Nephron (organoid): ENCODE measurements around the gene PDCD4.

Experiments
- H3K27ac Mint-ChIP-seq, 3 experiments: 2 replicates each; pipeline ENCODE4 v1.8.0; 2020; ENCODE audit warnings: mixed read lengths in 3 of 3, mild to moderate bottlenecking in 2 of 3, moderate library complexity in 1 of 3
- H3K27me3 Mint-ChIP-seq: 2 replicates; pipeline ENCODE4 v1.8.0; 2021; ENCODE audit warnings: low read depth, mild to moderate bottlenecking, moderate library complexity, mixed read lengths
- H3K36me3 Mint-ChIP-seq: 2 replicates; pipeline ENCODE4 v1.8.0; 2020; ENCODE audit warnings: low read depth, mixed read lengths
- H3K4me1 Mint-ChIP-seq: 2 replicates; pipeline ENCODE4 v1.8.0; 2020; ENCODE audit warnings: mixed read lengths
- H3K4me3 Mint-ChIP-seq, 3 experiments: 2 replicates each; pipeline ENCODE4 v1.8.0; 2020; ENCODE audit warnings: mild to moderate bottlenecking in 3 of 3, mixed read lengths in 3 of 3, moderate library complexity in 2 of 3
- H3K9me3 Mint-ChIP-seq: 2 replicates; pipeline ENCODE4 v1.8.0; 2020; ENCODE audit warnings: mixed read lengths
- CTCF ChIP-seq, 3 experiments: fragments of 200-600 bp; sonication (generic); IDR thresholded peaks; one replicate each; pipeline ENCODE4 v1.5.0; 2021; ENCODE audit warnings: antibody characterized with exemption in 3 of 3; ENCODE audit not compliant: unreplicated experiment in 3 of 3

Gene PDCD4

DNA sequence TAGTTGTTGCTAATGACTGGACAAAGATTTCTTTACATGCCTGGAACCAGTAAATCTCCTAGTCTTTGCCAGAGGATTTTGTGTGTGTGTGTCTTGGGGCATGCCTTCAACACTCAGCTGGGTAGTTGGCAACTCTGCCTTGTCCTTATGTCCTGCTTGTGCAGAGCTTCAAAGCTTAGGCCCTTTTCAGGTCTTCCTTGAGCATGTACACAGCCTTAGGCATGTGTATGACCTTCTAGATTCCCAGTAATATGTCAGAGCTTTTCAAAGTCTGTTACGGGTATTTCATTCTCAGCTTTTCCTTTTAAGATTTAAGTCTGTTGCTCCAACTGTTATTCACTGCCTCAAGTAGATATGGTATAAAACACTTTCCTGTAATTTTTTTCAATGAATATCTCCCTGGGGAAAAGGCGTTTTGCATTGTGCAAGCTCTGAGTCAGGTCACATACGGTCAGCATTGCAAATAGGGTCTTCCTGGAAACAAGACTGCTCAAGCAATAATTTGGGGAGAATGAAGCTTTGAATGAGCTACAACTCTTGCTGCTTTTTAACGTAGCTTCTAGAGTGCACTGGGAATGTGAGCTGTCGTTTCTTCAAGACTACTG is 73.2 kb downstream of the PDCD4 start:
- Mint-ChIP-seq H3K4me1 (no peaks in the 10 kb centered on the region), H3K36me3 (peaks cover 83% of the 10 kb centered on the region), H3K27me3 (no peaks in the 10 kb centered on the region), H3K27ac (no peak overlapping the region), H3K4me3 (no peak overlapping the region), H3K9me3 (peaks cover 56% of the 10 kb centered on the region)
- no peak for TF ChIP-seq CTCF (IDR thresholded peaks at IDR 0.05; ENCODE audit: unreplicated experiment in 3 of 3)

- H3K36me3 Mint-ChIP-seq = peaks cover 90% of the 10 kb centered on the region
- peaks cover 61% of the 10 kb centered on the region for H3K9me3 Mint-ChIP-seq
- no peaks in the 10 kb centered on the region for H3K27me3 Mint-ChIP-seq
- no peak for TF ChIP-seq CTCF (IDR thresholded peaks at IDR 0.05; ENCODE audit: unreplicated experiment in 3 of 3)
- H3K27ac Mint-ChIP-seq = no peak overlapping the region
- H3K4me1 Mint-ChIP-seq = no peaks in the 10 kb centered on the region
- H3K4me3 Mint-ChIP-seq = no peak overlapping the region
These were observed 74.8 kb downstream of the PDCD4 start for GRCh38 chr10:110946496-110946895.

DNA sequence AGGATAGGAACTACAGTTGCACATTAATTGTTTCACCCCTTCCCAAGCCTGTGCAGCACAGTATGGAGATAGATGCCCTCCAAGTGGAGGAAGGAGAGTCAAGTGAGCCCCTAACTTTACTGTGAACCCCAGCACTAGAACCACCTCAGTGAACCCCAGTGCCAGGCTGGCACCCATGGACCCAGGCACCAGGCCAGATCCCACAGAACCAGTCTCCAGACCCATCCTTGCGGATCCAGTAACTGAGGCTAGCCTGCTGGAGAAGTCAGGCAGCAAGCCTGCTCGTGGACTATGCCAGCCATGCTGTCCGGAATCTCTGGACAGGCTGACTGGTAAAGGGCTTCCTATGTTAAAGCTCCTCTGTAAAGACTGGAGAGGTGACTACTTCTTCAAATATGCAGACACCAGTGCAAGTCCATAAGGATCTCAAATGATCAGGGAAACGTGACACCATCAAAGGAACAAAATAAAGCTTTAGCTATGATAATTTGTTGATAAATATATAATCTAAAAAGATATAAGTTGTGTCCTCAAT is 75.4 kb downstream of the PDCD4 start:
- no peak for TF ChIP-seq CTCF (IDR thresholded peaks at IDR 0.05; ENCODE audit: unreplicated experiment in 3 of 3)
- Mint-ChIP-seq H3K36me3 (peaks cover 87% of the 10 kb centered on the region), H3K27ac (no peak overlapping the region), H3K9me3 (peaks cover 62% of the 10 kb centered on the region), H3K4me3 (no peak overlapping the region), H3K27me3 (no peaks in the 10 kb centered on the region), H3K4me1 (no peaks in the 10 kb centered on the region)
